HG03108 (cell line): ENCODE measurements around the gene GPR4.
"Not testable (repeated sequence)": the region's sequence is repeated elsewhere in the genome, so short reads cannot be mapped to it uniquely, and the experiment has no call there.

Experiments used
- ATAC-seq: cut with Tn5 transposase; IDR thresholded peaks from one replicate; pipeline ENCODE4 v1.9.1; 2021; ENCODE audit warnings: moderate library complexity; ENCODE audit not compliant: unreplicated experiment

GPR4 gene

GRCh38 chr19:45601524-45602374, at the start of gene GPR4:
TSS of gene GPR4 (minus strand) at chr19:45602212. CDS start at chr19:45591866, 10,346 bp downstream.
- ATAC-seq: no peak

DNA sequence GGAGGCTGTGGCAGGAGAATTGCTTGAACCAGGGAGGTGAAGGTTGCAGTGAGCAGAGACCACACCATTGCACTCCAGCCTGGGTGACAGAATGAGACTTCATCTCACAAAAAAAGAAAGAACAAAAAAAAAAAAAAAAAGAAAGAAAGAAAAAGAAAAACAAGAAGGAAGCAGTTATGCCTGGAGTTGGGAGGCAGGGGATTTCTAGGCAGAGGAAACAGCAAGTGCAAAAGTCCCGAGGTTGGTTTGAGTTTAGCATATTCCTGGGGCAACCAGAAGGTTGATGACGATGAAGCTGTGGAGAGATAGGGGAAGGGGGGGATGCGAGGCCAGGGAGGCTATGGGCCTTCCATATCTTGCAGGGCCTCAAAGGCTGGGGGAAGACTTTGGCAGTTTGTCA, 48.7 kb upstream of the GPR4 start:
- ATAC-seq: no peak

DNA sequence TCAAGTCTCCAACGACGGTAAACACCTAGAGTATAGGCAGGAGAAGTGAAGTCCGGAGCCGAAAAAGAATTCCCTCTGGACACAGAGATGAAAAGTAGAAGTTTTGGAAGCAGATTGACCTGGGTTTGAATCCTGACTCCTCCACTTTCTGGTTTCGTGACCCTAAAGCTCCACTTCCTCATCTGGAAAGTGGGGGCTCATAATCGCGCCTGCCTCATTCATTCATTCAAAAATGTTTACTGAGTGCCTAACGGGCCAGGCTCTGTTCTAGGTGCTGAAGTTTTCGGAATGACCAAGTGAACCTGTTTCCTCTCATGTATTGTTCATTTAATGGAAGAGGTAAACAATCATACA, 44.3 kb upstream of the GPR4 start:
- no peak for ATAC-seq

- no peak for ATAC-seq
Observed at GRCh38 chr19:45645631-45646344, 43.8 kb upstream of the GPR4 start.

DNA sequence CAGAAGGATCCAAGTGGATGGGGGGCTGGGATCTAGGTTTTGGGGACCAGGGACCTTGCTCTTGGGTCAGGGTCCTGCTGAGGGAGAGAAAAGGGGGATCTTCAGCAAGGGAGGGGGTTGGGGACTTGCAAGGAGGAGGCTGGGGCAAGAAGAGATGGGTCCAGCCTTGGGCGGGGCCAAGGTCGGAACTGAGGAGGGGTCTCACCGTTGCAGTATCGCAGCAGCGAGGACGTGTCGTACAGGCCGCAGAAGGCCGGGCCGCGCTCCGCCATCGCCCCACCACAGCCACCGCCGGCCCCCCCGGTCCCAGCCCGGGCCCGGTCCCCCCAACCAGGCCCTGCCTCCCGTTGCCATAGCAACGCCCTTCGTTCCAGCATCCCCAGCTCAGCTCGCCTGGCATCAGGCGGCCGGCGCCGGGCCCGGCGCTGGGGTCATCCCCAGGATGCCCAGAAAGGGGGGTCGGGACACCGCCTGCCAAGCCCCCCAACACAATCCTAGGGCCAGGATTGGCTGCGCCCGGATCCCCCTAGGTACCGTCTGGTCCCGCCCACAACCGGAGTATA, 43.1 kb upstream of the GPR4 start:
- ATAC-seq: no peak

DNA sequence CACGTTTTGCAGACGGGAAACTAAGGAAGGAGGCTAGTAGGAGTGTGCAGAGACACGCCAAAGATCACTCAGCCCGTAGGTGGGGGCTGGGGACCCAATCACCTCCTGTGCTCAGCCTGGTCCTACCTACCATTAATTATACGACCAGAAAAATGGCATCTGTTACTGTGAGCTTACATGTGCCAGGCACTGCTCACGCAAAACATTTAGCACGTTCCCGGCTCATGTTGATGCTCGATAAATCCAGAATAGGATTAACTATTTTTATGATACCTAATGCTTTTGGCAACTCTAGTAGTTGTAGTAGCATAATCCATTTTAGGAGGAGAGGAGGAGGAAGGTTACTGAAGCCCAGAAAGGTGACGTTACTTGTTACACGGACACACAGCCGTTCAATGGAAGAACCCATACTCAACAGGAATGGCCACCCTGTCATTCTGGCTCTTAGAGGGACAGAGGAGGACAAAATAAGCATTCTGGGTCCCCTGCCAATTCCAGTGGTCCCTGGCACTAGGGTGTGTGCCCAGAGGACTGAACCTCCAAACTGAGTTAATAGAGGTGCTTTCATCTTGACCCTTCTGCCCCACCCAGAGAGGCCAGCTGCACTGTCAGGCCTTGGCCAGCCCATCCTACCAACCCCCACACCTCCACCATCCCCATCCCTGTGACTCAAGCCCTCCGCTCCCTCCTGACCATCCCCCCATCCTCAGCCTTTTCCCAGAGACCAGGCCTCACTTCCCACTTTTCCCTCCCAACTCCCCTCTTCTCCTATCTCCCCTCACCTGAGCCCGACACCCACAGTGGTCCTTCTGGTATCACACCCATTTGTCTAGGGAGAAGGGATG, 42.1 kb upstream of the GPR4 start:
- no peak for ATAC-seq

DNA sequence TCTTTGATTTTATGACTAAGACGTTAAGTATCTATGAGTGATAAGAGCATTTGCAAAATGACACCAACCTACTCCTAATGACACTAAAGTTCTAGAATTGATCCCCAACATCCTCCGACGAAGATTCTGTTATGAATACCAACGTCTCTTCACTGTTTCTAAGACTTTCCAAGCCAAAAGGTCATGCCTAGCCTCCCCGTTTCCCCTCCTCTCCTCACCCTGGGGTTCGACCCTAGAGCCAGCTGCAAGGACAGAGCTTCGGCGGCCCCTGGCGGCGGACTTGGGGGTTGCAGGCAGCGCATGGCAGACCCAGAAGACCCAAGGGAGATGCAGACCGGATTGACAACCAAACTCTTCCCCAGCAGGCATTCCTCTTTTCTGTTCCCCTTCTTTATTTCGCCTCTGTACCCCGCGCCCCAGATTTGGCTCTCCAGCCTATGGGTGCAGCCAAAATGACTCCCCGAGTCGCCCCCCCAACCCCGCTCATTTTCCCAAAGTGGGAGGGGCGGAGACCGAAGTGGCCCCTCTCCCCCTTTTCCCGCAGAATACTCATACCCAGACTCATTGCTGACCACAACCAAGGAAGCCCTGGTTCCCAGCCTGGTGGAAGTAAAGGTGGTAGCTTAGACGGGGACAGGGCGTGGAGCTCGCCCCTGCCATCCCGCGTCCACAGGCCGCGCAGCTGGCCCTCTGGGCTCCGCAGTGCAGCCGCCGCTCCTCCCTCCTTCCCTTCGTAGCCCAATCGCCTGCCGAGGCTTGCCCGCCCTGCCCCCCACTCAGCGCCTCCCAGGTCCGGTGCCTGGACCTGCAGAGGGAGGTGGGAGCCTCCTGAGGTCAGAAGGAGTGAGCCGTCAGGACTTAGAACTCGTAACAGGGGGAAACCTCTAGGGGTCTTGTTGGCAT, 41.3 kb upstream of the GPR4 start:
- ATAC-seq: peak; percentile 27

GRCh38 chr19:45641274-45642105, 39.5 kb upstream of the GPR4 start:
- peak; percentile 37 for ATAC-seq

DNA sequence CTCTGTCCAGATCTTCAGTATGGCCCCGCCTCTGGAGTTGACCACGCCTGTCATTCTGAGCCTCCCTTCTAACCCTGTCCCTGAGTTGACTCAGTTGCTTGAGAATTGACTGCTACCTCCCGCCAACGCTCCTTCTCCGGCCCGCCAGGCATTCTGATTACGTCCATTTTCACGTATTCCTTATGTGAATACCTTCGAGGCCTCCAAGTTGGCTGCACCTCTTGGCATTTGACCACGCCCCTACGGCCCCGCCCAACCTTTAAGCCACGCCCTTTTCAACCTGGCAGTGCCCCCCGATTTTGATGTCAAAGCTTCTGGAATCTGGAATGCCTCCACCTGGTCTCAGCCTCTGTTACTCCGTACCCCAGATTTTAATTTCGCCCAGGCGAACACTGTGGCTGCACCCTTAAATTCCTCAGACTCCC, 38.8 kb upstream of the GPR4 start:
- ATAC-seq: no peak

DNA sequence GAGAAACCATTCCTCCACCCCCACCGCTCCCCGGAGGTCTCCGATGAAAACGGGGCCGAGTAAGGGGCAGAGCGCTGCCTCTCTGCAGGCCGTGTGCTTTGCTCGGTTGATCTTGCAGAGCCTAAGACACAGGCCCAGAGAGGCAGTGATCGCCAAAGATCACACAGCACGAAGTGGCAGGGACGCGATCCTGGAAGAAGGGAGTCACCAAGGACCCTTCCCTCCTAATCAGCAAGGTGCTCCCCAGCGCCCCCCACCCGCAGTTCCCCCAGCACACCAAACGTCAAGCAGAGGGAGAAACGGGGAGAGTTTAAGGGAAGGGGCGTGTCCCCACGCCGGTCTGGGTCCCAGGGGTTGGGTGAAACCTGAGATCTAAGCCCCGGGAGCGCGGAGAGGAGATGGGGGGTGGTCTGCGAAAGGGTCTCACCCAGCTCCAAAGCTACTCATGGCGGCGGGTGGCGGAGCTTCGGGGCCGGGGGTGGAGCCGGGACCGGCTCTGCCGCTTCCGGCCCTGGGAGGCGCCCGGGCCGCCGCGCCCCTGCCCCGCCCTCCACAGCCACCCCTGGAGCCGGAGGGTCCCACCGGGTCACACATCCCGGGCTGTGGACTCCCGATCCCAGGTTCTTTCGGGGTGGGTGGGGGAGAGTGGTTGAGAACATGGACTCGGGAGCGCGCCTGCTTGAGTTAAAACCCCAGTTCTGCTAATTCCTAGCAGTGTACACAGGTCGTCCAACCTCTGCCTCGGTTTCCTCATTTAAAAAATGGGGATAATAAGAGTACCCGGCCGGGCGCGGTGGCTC, 37.1 kb upstream of the GPR4 start, which contains the start of gene EML2:
Gene EML2 (minus strand): TSS at position 468 of the 800 bp plus-strand sequence. CDS start 21 bp downstream, at position 447.
- no peak for ATAC-seq

GRCh38 chr19:45637890-45638667, 36.1 kb upstream of the GPR4 start:
- ATAC-seq: no peak

DNA sequence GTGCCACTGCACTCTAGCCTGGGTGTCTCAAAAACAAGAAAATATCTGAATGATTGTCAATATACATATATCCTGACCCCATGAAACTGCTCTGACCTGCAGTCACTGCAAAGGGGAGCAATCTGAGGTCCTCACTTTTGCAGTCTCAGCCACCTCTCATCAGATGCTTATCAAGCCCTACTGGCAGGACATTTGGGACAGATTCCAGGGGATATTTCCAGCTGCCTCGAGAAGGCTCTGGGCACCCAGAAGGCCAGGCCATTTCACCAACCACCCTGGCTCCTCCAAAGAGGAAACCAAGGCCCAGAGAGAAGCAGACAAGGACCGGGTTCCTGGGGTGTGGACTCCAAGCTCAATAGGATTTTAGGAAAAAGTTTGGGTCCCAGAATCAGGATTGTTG, 34.9 kb upstream of the GPR4 start:
- ATAC-seq: no peak

- ATAC-seq: no peak
Observed at GRCh38 chr19:45636275-45636674, 34.3 kb upstream of the GPR4 start.

DNA sequence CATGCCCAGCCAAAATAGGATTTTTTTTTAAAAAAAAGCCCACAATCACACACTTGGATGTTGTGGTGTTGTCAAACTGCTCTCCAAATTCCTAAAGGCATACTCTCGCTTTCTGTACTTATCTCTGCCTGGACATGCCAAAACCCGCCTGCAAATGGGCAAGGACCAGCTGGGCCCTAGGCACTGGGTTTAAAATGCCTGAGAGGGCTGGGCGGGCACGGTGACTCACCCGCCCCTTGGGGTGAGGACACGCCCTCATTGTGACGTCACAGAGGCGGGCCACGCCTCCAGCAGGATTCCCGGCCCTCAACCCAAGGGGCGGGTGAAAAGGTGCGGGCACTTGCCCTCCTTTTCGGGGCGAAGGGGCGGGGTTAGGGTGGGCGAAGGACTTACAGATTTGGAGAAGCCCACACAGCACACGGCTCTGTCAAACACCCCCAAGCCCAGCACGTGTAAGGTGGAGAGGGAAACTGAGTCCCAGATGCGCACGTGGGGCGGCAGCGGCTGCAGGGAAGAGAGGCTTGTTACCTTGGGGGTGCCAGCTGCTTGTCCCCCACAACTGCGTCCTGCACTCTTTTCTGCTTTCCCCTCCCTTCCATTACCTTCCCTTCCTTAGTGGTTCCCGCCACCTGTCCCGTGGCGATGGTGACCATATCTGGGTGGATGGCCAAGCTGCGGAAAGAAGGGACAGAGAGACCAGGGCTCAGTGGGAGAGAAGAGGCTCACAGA, 30.6 kb upstream of the GPR4 start:
- no peak for ATAC-seq

DNA sequence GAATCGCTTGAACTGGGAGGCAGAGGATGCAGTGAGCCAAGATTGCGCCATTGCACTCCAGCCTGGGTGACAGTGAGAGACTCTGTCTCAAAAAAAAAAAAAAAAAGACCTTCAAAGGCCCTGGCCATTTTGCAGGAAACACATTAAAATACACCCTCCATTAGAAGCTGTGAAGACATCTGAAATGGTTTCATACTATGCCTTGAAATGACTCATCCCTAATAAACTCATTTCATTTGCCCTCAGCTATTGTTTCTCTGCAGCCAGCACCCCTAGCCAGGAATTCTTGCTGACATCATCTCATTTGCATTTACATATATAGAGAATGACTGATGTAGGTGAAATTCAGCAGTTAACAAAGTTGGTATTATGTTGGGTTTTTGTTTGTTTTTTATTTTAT, 28.5 kb upstream of the GPR4 start:
- no peak for ATAC-seq

DNA sequence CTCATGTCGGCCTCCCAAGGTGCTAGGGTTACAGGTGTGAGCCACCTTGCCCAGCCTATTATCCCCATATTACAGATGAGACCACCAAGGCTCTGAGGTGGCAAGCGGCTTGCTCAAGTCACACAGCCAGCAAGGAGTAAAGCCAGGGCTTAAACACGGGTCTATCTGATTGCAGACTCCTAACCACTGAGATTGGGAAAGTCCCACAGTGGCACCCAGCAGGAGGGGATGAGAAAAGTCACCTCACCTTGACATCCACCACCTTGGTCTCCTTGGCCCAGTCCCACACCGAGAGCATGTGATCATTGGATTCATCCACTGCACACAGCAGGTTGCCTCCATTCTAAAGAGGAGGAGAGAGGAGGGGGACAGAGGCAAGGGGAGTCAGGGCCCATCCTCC, 27.7 kb upstream of the GPR4 start:
- ATAC-seq: no peak

GRCh38 chr19:45628219-45628618, 26.2 kb upstream of the GPR4 start:
- not testable (repeated sequence) for ATAC-seq
